ENCODE data around the gene HS3ST3A1.
"Not testable (repeated sequence)": the region's sequence is repeated elsewhere in the genome, so short reads cannot be mapped to it uniquely, and the experiment has no call there.

The HS3ST3A1 gene

GRCh38 chr17:13521784-13522183, 79.9 kb downstream of the HS3ST3A1 start:
- no peak for DNase-seq
- in situ Hi-C loops (cut with HindIII; ENCODE audit: low pct_ligation_motif_present, low pct_unique_long_range_greater_than_20kb, low sequenced_read_pairs) = no loop called here

GRCh38 chr17:13520899-13521572, 80.7 kb downstream of the HS3ST3A1 start:
- in situ Hi-C loops (cut with HindIII; ENCODE audit: low pct_ligation_motif_present, low pct_unique_long_range_greater_than_20kb, low sequenced_read_pairs) = no loop called here
- no peak for DNase-seq

GRCh38 chr17:13518261-13519000, 83.3 kb downstream of the HS3ST3A1 start:
- in situ Hi-C loops (cut with HindIII; ENCODE audit: low pct_ligation_motif_present, low pct_unique_long_range_greater_than_20kb, low sequenced_read_pairs) = no loop called here
- no peak for DNase-seq

- in situ Hi-C loops (cut with HindIII; ENCODE audit: low pct_ligation_motif_present, low pct_unique_long_range_greater_than_20kb, low sequenced_read_pairs) = no loop called here
- no peak for DNase-seq
These were observed 88.7 kb downstream of the HS3ST3A1 start for GRCh38 chr17:13513039-13513405.

GRCh38 chr17:13510062-13510461, 91.7 kb downstream of the HS3ST3A1 start:
- no peak for DNase-seq
- in situ Hi-C loops (cut with HindIII; ENCODE audit: low pct_ligation_motif_present, low pct_unique_long_range_greater_than_20kb, low sequenced_read_pairs) = no loop called here

GRCh38 chr17:13509527-13509926, 92.2 kb downstream of the HS3ST3A1 start:
- in situ Hi-C loops (cut with HindIII; ENCODE audit: low pct_ligation_motif_present, low pct_unique_long_range_greater_than_20kb, low sequenced_read_pairs) = no loop called here
- DNase-seq = no peak

GRCh38 chr17:13508896-13509295, 92.8 kb downstream of the HS3ST3A1 start:
- in situ Hi-C loops (cut with HindIII; ENCODE audit: low pct_ligation_motif_present, low pct_unique_long_range_greater_than_20kb, low sequenced_read_pairs) = no loop called here
- DNase-seq = peak; percentile 10

GRCh38 chr17:13503526-13503925, 98.2 kb downstream of the HS3ST3A1 start:
- in situ Hi-C loops (cut with HindIII; ENCODE audit: low pct_ligation_motif_present, low pct_unique_long_range_greater_than_20kb, low sequenced_read_pairs) = no loop called here
- peak; percentile 18 for DNase-seq

GRCh38 chr17:13502263-13502662, 99.5 kb downstream of the HS3ST3A1 start:
- no peak for DNase-seq
- in situ Hi-C loops (cut with HindIII; ENCODE audit: low pct_ligation_motif_present, low pct_unique_long_range_greater_than_20kb, low sequenced_read_pairs) = no loop called here

GRCh38 chr17:13500947-13501346, 100.8 kb downstream of the HS3ST3A1 start:
- DNase-seq = no peak
- in situ Hi-C loops (cut with HindIII; ENCODE audit: low pct_ligation_motif_present, low pct_unique_long_range_greater_than_20kb, low sequenced_read_pairs) = no loop called here

GRCh38 chr17:13498184-13498583, 103.5 kb downstream of the HS3ST3A1 start:
- no peak for DNase-seq

GRCh38 chr17:13496553-13497056, 105.1 kb downstream of the HS3ST3A1 start:
- in situ Hi-C loops (cut with HindIII; ENCODE audit: low pct_ligation_motif_present, low pct_unique_long_range_greater_than_20kb, low sequenced_read_pairs) = not testable (repeated sequence)

More at GRCh38 chr17:13498184-13498583, 103.5 kb downstream of the HS3ST3A1 start:
- in situ Hi-C loops (cut with HindIII; ENCODE audit: low pct_ligation_motif_present, low pct_unique_long_range_greater_than_20kb, low sequenced_read_pairs) = no loop called here

GRCh38 chr17:13495423-13495822, 106.3 kb downstream of the HS3ST3A1 start:
- in situ Hi-C loops (cut with HindIII; ENCODE audit: low pct_ligation_motif_present, low pct_unique_long_range_greater_than_20kb, low sequenced_read_pairs) = no loop called here
- no peak for DNase-seq

More at GRCh38 chr17:13496553-13497056, 105.1 kb downstream of the HS3ST3A1 start:
- not testable (repeated sequence) for DNase-seq

- in situ Hi-C loops (cut with HindIII; ENCODE audit: low pct_ligation_motif_present, low pct_unique_long_range_greater_than_20kb, low sequenced_read_pairs) = no loop called here
These were observed 109.0 kb downstream of the HS3ST3A1 start for GRCh38 chr17:13492737-13493122.

GRCh38 chr17:13491916-13492736, 109.6 kb downstream of the HS3ST3A1 start:
- in situ Hi-C loops (cut with HindIII; ENCODE audit: low pct_ligation_motif_present, low pct_unique_long_range_greater_than_20kb, low sequenced_read_pairs) = no loop called here
- no peak for DNase-seq

More at GRCh38 chr17:13492737-13493122, 109.0 kb downstream of the HS3ST3A1 start:
- no peak for DNase-seq

GRCh38 chr17:13491491-13491890, 110.2 kb downstream of the HS3ST3A1 start:
- no peak for DNase-seq
- in situ Hi-C loops (cut with HindIII; ENCODE audit: low pct_ligation_motif_present, low pct_unique_long_range_greater_than_20kb, low sequenced_read_pairs) = no loop called here

GRCh38 chr17:13490906-13491482, 110.7 kb downstream of the HS3ST3A1 start:
- in situ Hi-C loops (cut with HindIII; ENCODE audit: low pct_ligation_motif_present, low pct_unique_long_range_greater_than_20kb, low sequenced_read_pairs) = no loop called here
- DNase-seq = peak; percentile 46

GRCh38 chr17:13490427-13490826, 111.3 kb downstream of the HS3ST3A1 start:
- no peak for DNase-seq
- in situ Hi-C loops (cut with HindIII; ENCODE audit: low pct_ligation_motif_present, low pct_unique_long_range_greater_than_20kb, low sequenced_read_pairs) = no loop called here

GRCh38 chr17:13485327-13485726, 116.4 kb downstream of the HS3ST3A1 start:
- DNase-seq = no peak
- in situ Hi-C loops (cut with HindIII; ENCODE audit: low pct_ligation_motif_present, low pct_unique_long_range_greater_than_20kb, low sequenced_read_pairs) = no loop called here

Measured in ACHN (cell line).